GM12878 (cell line): ENCODE measurements around the gene B3GNT7. TPM values are rescaled to one million over a fixed set of nuclear protein-coding genes. Genes with fewer than 3 reads are reported as not detected.

Source experiments
- ATAC-seq: fragments of 200-7000 bp; cut with Tn5 transposase; 3 replicates; pipeline ENCODE4 v1.9.1; 2020; ENCODE audit warnings: mild to moderate bottlenecking, moderate library complexity
- BruUV-seq: library from RNA; stranded (reverse); fragments of 400-500 nt; replicated peaks from 2 replicates; lab custom pipeline; 2021; lab: Mats Ljungman, UMichigan
- CTCF ChIA-PET: fragments of 300-600 bp; sonication (Branson Sonifier 250); formaldehyde crosslinking; extraction: SDS; loops from one replicate; lab custom pipeline; 2021; ENCODE audit warnings: inconsistent platforms; lab: Yijun Ruan, JAX
- POLR2A ChIA-PET: fragments of 350-600 bp; formaldehyde crosslinking; extraction: SDS; loops from one replicate; lab custom pipeline; 2021; ENCODE audit warnings: inconsistent platforms; lab: Charles Lee
- RAD21 ChIA-PET: fragments of 300-600 bp; sonication (Branson Sonifier 250); formaldehyde crosslinking; loops from one replicate; lab custom pipeline; 2023; ENCODE audit warnings: antibody characterized with exemption; ENCODE audit not compliant: unreplicated experiment; lab: Charles Lee
- SMC1A ChIA-PET: fragments of 300-600 bp; sonication (Branson Sonifier 250); formaldehyde crosslinking; loops from one replicate; lab custom pipeline; 2023; ENCODE audit not compliant: unreplicated experiment, uncharacterized antibody; lab: Charles Lee
- DNase-seq: peaks from one replicate; pipeline ENCODE4 v3.0.0-alpha.2; 2011; ENCODE audit warnings: low read depth, low spot score
- FAIRE-seq: peaks from 3 replicates; lab custom pipeline; 2011; peaks lifted over from hg19 to GRCh38; lab: Jason Lieb, UNC
- H2AFZ ChIP-seq: 2 replicates; pipeline ENCODE4 v1.6.0; 2011; ENCODE audit warnings: low read depth, low read length, control low read depth; ENCODE audit not compliant: control insufficient read depth
- H3K27ac ChIP-seq: 2 replicates; pipeline ENCODE4 v1.5.1; 2011; ENCODE audit warnings: control low read depth; ENCODE audit not compliant: control insufficient read depth, insufficient read depth
- H3K27me3 ChIP-seq, 2 experiments: replicated peaks in 1 of 2; 2 replicates each; pipeline versions ENCODE4 v1.6.0 to v1.6.1; 2011; ENCODE audit warnings: low read length in 1 of 2; ENCODE audit not compliant: control insufficient read depth in 2 of 2, insufficient read depth in 2 of 2
- H3K36me3 ChIP-seq, 2 experiments: 2 replicates each; pipeline ENCODE4 v1.5.1; 2011; ENCODE audit warnings: low read length in 1 of 2; ENCODE audit not compliant: control insufficient read depth in 2 of 2, insufficient read depth in 2 of 2
- H3K4me1 ChIP-seq: 2 replicates; pipeline ENCODE4 v1.6.1; 2011; ENCODE audit warnings: mild to moderate bottlenecking, low read length, moderate library complexity, mixed read lengths; ENCODE audit not compliant: control insufficient read depth, insufficient read depth
- H3K4me2 ChIP-seq: 2 replicates; pipeline ENCODE4 v1.6.0; 2011; ENCODE audit warnings: control low read depth; ENCODE audit not compliant: control insufficient read depth, insufficient read depth
- H3K4me3 ChIP-seq: fragments of 200-600 bp; sonication (generic); 2 replicates; pipeline ENCODE4 v1.5.1; 2016
- H3K79me2 ChIP-seq: 2 replicates; pipeline ENCODE4 v1.6.0; 2011; ENCODE audit warnings: low read length; ENCODE audit not compliant: control insufficient read depth, insufficient read depth
- H3K9ac ChIP-seq: 2 replicates; pipeline ENCODE4 v1.8.0; 2011; ENCODE audit warnings: low read length, control low read depth, mixed read lengths; ENCODE audit not compliant: control insufficient read depth, insufficient read depth
- H3K9me3 ChIP-seq: replicated peaks from 3 replicates; pipeline ENCODE4 v1.5.1; 2011; ENCODE audit warnings: mild to moderate bottlenecking, low read length; ENCODE audit not compliant: control insufficient read depth, insufficient read depth
- H4K20me1 ChIP-seq: 2 replicates; pipeline ENCODE4 v1.6.0; 2011; ENCODE audit not compliant: control insufficient read depth, insufficient read depth
- GATAD2B ChIP-seq: fragments of 450-650 bp; conservative IDR thresholded peaks from 2 replicates; pipeline ENCODE4 v1.6.1; 2017; ENCODE audit warnings: low read depth, mild to moderate bottlenecking, moderate library complexity
- KDM1A ChIP-seq: fragments of 200-600 bp; sonication (generic); IDR thresholded peaks from 2 replicates; pipeline ENCODE4 v1.6.1; 2016; ENCODE audit warnings: borderline replicate concordance
- RELA ChIP-seq: fragments of 450-650 bp; IDR thresholded peaks from 2 replicates; pipeline ENCODE4 v1.8.0; 2014; ENCODE audit warnings: borderline replicate concordance; ENCODE audit not compliant: partially characterized antibody
- SMAD1 ChIP-seq: fragments of 450-650 bp; IDR thresholded peaks from 2 replicates; pipeline ENCODE4 v1.6.1; 2018; ENCODE audit warnings: mild to moderate bottlenecking, low read depth; ENCODE audit not compliant: partially characterized antibody
- STAT3 ChIP-seq: IDR thresholded peaks from 2 replicates; pipeline ENCODE4 v1.6.1; 2011; ENCODE audit warnings: low read depth, low read length, improper control_type of control experiment
- TARDBP ChIP-seq: IDR thresholded peaks from 2 replicates; pipeline ENCODE4 v1.6.1; 2016; ENCODE audit warnings: borderline replicate concordance
- WGBS: methylation state at CpG from one replicate; pipeline ENCODE4 v1.1.6; 2016; ENCODE audit warnings: low lambda C conversion rate; ENCODE audit not compliant: insufficient replicate concordance, insufficient coverage; ENCODE audit errors: missing lambda C conversion rate; 5-methylcytosine and 5-hydroxymethylcytosine counted together
- in situ Hi-C: fragments of 300-500 bp; cut with MboI; formaldehyde crosslinking; loops from 9 replicates; pipeline ENCODE4 v1.14.3; 2018; ENCODE audit warnings: mixed read lengths
- intact Hi-C: fragments of 100-400 bp; cut with micrococcal nuclease; formaldehyde crosslinking; loops from one replicate; pipeline ENCODE4 v1.14.2; 2022; ENCODE audit not compliant: unreplicated experiment
- polyA plus RNA-seq, 11 experiments: library from polyadenylated mRNA; depleted of rRNA in 4 of 11; unstranded in 6 of 11; stranded (reverse) in 5 of 11; fragments of >200 nt; fragmentation: Nextera tagmentation in 4 of 11; fragmentation: Illumina TruSeq in 1 of 11; extraction: Ambion mirVana in 4 of 11; extraction: Trizol in 1 of 11; gene quantifications; 1 replicate in 1 of 11; 2 replicates in 10 of 11; pipeline versions ENCODE4 v1.2.1 to v1.2.3, GENCODE V29; 2011 to 2016; ENCODE audit warnings: inconsistent platforms in 2 of 11, missing spikeins in 2 of 11, low read depth in 1 of 11
- total RNA-seq, 4 experiments: library from RNA; depleted of rRNA in 3 of 4; stranded (reverse); fragments of >200 nt in 3 of 4; fragmentation: Illumina TruSeq in 1 of 4; extraction: Trizol in 1 of 4; gene quantifications; 2 replicates each; pipeline versions ENCODE4 v1.2.1 to v1.2.3, GENCODE V29; 2013 to 2021
- TF ChIP-seq, protein P1 (sequence below): IDR thresholded peaks from 2 replicates; pipeline ENCODE4 v1.6.1; 2012; ENCODE audit warnings: improper control_type of control experiment, low read depth, low read length; ENCODE audit not compliant: insufficient replicate concordance
- TF ChIP-seq, protein P2 (sequence below): fragments of 450-650 bp; IDR thresholded peaks from 2 replicates; pipeline ENCODE4 v1.6.1; 2017; ENCODE audit warnings: antibody characterized with exemption, mild to moderate bottlenecking, moderate library complexity
- TF ChIP-seq, protein P3 (sequence below): fragments of 150-350 bp; IDR thresholded peaks from 2 replicates; pipeline ENCODE4 v1.6.1; 2014; ENCODE audit warnings: mild to moderate bottlenecking, low read depth, low read length
- TF ChIP-seq, protein P4 (sequence below): fragments of 450-650 bp; formaldehyde crosslinking; IDR thresholded peaks from 2 replicates; pipeline ENCODE4 v1.4.0; 2020; ENCODE audit warnings: mild to moderate bottlenecking, moderate library complexity

The B3GNT7 gene
- total and polyA plus RNA-seq, 10 of the 15 experiments (the other 5 are each of a cell fraction or from before 2014, with no cell fraction given) = 0.91 to 12.6 (median 3.7) TPM

DNA sequence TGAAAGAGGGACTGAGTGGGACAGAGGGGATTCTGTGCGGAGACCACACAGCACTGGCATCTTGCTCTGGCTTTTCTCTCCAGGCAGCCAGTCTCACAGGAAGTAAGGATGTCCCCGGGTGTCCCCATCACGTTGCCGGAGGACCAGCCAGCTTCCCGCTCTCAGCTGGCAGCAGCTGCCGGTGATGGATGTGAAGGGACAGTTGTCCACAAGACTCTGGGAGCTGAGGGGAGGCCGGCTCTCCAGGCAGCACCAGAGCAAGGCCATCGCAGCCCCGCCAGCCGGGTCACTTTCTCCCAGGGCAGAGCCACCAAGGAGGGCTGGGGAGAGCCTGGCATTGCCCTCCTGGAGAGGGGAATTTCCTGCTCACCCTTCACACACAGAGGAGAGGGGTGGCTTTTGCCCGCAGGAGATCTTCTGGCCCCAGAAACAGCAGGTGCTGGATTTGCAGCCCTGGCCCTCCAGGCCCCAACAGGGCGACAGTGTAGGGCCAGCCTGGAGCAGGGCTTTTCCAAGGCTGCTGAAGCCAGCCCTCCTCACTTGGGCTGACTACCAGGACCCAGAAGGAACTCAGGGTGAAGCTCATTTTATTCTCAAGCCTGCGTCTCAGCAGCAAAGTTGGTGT lies 24.0 kb upstream of the B3GNT7 start:
- SMC1A ChIA-PET = interaction anchor here (0.8 kb wide), 1 partner anchor 23 kb away, joined by 3 read pairs; no protein-coding TSS in a partner anchor
- H3K9ac ChIP-seq = no peak overlapping the region
- BruUV-seq = no TSS peak
- no peaks in the 10 kb centered on the region for H3K27me3 ChIP-seq
- RAD21 ChIA-PET = no interaction called here
- in situ Hi-C loops (no loop called here), intact Hi-C loops (no loop called here)
- H3K27ac ChIP-seq = no peak overlapping the region
- H3K9me3 ChIP-seq = no peaks in the 10 kb centered on the region
- no peak overlapping the region for H3K4me3 ChIP-seq
- no peaks in the 10 kb centered on the region for H3K4me1 ChIP-seq
- no peak for ATAC-seq
- no peaks in the 10 kb centered on the region for H3K36me3 ChIP-seq
- DNase-seq = no peak
- CTCF ChIA-PET = no interaction called here
- no peak overlapping the region for H3K4me2 ChIP-seq
- no peak overlapping the region for H2AFZ ChIP-seq
- no peaks in the 10 kb centered on the region for H4K20me1 ChIP-seq
- WGBS = 75% methylated on average over 13 of the region's 13 CpGs
- H3K79me2 ChIP-seq = no peaks in the 10 kb centered on the region
- no peak for FAIRE-seq
- POLR2A ChIA-PET = no interaction called here
- TF ChIP-seq, protein P1, sequence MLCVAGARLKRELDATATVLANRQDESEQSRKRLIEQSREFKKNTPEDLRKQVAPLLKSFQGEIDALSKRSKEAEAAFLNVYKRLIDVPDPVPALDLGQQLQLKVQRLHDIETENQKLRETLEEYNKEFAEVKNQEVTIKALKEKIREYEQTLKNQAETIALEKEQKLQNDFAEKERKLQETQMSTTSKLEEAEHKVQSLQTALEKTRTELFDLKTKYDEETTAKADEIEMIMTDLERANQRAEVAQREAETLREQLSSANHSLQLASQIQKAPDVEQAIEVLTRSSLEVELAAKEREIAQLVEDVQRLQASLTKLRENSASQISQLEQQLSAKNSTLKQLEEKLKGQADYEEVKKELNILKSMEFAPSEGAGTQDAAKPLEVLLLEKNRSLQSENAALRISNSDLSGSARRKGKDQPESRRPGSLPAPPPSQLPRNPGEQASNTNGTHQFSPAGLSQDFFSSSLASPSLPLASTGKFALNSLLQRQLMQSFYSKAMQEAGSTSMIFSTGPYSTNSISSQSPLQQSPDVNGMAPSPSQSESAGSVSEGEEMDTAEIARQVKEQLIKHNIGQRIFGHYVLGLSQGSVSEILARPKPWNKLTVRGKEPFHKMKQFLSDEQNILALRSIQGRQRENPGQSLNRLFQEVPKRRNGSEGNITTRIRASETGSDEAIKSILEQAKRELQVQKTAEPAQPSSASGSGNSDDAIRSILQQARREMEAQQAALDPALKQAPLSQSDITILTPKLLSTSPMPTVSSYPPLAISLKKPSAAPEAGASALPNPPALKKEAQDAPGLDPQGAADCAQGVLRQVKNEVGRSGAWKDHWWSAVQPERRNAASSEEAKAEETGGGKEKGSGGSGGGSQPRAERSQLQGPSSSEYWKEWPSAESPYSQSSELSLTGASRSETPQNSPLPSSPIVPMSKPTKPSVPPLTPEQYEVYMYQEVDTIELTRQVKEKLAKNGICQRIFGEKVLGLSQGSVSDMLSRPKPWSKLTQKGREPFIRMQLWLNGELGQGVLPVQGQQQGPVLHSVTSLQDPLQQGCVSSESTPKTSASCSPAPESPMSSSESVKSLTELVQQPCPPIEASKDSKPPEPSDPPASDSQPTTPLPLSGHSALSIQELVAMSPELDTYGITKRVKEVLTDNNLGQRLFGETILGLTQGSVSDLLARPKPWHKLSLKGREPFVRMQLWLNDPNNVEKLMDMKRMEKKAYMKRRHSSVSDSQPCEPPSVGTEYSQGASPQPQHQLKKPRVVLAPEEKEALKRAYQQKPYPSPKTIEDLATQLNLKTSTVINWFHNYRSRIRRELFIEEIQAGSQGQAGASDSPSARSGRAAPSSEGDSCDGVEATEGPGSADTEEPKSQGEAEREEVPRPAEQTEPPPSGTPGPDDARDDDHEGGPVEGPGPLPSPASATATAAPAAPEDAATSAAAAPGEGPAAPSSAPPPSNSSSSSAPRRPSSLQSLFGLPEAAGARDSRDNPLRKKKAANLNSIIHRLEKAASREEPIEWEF = no peak
- TF ChIP-seq SMAD1 (no peak), KDM1A (no peak), STAT3 (no peak), GATAD2B (no peak), TARDBP (no peak), RELA (no peak)
- TF ChIP-seq, protein P2, sequence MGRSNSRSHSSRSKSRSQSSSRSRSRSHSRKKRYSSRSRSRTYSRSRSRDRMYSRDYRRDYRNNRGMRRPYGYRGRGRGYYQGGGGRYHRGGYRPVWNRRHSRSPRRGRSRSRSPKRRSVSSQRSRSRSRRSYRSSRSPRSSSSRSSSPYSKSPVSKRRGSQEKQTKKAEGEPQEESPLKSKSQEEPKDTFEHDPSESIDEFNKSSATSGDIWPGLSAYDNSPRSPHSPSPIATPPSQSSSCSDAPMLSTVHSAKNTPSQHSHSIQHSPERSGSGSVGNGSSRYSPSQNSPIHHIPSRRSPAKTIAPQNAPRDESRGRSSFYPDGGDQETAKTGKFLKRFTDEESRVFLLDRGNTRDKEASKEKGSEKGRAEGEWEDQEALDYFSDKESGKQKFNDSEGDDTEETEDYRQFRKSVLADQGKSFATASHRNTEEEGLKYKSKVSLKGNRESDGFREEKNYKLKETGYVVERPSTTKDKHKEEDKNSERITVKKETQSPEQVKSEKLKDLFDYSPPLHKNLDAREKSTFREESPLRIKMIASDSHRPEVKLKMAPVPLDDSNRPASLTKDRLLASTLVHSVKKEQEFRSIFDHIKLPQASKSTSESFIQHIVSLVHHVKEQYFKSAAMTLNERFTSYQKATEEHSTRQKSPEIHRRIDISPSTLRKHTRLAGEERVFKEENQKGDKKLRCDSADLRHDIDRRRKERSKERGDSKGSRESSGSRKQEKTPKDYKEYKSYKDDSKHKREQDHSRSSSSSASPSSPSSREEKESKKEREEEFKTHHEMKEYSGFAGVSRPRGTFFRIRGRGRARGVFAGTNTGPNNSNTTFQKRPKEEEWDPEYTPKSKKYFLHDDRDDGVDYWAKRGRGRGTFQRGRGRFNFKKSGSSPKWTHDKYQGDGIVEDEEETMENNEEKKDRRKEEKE = no peak
- TF ChIP-seq, protein P3, sequence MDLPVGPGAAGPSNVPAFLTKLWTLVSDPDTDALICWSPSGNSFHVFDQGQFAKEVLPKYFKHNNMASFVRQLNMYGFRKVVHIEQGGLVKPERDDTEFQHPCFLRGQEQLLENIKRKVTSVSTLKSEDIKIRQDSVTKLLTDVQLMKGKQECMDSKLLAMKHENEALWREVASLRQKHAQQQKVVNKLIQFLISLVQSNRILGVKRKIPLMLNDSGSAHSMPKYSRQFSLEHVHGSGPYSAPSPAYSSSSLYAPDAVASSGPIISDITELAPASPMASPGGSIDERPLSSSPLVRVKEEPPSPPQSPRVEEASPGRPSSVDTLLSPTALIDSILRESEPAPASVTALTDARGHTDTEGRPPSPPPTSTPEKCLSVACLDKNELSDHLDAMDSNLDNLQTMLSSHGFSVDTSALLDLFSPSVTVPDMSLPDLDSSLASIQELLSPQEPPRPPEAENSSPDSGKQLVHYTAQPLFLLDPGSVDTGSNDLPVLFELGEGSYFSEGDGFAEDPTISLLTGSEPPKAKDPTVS = no peak
- TF ChIP-seq, protein P4, sequence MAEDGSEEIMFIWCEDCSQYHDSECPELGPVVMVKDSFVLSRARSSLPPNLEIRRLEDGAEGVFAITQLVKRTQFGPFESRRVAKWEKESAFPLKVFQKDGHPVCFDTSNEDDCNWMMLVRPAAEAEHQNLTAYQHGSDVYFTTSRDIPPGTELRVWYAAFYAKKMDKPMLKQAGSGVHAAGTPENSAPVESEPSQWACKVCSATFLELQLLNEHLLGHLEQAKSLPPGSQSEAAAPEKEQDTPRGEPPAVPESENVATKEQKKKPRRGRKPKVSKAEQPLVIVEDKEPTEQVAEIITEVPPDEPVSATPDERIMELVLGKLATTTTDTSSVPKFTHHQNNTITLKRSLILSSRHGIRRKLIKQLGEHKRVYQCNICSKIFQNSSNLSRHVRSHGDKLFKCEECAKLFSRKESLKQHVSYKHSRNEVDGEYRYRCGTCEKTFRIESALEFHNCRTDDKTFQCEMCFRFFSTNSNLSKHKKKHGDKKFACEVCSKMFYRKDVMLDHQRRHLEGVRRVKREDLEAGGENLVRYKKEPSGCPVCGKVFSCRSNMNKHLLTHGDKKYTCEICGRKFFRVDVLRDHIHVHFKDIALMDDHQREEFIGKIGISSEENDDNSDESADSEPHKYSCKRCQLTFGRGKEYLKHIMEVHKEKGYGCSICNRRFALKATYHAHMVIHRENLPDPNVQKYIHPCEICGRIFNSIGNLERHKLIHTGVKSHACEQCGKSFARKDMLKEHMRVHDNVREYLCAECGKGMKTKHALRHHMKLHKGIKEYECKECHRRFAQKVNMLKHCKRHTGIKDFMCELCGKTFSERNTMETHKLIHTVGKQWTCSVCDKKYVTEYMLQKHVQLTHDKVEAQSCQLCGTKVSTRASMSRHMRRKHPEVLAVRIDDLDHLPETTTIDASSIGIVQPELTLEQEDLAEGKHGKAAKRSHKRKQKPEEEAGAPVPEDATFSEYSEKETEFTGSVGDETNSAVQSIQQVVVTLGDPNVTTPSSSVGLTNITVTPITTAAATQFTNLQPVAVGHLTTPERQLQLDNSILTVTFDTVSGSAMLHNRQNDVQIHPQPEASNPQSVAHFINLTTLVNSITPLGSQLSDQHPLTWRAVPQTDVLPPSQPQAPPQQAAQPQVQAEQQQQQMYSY (CRISPR knock-in tag) = no peak
